ENCODE measurements around the gene TUFT1.

TUFT1 gene, protein sequence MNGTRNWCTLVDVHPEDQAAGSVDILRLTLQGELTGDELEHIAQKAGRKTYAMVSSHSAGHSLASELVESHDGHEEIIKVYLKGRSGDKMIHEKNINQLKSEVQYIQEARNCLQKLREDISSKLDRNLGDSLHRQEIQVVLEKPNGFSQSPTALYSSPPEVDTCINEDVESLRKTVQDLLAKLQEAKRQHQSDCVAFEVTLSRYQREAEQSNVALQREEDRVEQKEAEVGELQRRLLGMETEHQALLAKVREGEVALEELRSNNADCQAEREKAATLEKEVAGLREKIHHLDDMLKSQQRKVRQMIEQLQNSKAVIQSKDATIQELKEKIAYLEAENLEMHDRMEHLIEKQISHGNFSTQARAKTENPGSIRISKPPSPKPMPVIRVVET

DNA sequence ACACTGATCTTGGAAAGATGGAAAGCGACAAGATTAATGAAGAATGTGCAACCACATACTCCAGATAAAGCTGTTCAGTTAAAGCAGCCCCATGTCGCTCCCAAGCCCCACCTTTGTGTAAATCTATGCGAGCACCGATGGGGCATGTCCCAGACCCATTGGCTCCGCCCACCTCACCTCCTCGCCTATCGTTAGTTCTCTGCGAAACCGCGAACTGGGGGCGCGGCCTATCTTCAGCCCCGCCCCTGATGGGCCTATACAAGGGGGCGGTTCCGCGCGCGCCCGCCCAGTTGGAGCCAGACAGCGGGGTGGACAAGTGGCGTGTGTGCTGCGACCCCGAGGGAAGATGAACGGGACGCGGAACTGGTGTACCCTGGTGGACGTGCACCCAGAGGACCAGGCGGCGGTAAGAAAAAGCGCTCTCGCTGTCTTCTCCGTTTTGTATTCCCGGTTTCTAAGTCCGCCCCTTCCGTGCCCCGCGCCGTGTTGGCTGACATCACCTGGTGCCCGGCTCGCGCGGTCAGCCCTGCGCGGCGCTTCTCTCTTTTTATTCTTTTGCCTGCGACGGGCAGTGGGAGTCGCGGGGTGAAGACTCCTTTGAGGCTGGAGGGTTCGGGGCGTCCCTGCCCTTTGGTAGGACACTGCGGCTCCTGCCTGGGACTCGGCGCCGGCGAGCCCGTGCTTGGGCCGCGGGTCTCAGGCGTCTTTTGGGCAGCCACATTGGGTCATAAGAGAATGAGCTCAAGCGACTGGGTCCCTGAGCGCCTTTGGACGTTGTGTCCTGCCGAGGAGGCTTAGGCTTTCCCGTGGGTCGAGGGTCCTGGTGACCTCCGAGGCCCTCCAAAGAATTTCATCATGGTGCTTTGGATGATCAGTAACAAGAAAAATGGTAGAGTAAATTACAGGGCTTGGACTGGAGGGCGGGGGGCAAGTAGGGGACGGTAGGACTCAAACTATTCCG, at the start of gene TUFT1:
TSS of gene TUFT1 (plus strand) at position 289 of the 961 bp plus-strand sequence. CDS start at position 347, 58 bp downstream.
- H3K4me3 ChIP-seq (ENCODE audit: low read length), result peak within 1 kb of the TSS; percentile 84
- TF ChIP-seq, protein P1, sequence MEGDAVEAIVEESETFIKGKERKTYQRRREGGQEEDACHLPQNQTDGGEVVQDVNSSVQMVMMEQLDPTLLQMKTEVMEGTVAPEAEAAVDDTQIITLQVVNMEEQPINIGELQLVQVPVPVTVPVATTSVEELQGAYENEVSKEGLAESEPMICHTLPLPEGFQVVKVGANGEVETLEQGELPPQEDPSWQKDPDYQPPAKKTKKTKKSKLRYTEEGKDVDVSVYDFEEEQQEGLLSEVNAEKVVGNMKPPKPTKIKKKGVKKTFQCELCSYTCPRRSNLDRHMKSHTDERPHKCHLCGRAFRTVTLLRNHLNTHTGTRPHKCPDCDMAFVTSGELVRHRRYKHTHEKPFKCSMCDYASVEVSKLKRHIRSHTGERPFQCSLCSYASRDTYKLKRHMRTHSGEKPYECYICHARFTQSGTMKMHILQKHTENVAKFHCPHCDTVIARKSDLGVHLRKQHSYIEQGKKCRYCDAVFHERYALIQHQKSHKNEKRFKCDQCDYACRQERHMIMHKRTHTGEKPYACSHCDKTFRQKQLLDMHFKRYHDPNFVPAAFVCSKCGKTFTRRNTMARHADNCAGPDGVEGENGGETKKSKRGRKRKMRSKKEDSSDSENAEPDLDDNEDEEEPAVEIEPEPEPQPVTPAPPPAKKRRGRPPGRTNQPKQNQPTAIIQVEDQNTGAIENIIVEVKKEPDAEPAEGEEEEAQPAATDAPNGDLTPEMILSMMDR (conservative IDR thresholded peaks at IDR 0.05; ENCODE audit: low read length), result no peak
- DNase-seq (ENCODE audit: low read depth), result peak; percentile 83

DNA sequence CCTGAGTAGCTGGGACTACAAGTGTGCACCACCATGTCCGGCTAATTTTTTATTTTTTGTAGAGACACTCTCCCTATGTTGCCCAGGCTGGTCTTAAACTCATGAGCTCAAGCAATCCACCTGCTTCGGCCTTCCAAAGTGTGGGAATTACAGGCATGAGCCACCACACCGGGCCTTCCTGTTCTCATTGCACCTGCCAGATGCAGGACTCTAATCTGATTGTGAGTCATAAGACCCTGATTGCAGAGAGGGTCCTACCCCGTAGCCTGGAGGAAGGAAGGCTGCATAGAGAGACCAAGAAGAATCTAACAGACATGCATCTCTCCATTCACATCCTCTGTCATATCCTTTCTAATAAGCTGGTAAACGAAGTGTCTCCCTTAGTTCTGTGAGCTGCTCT, 48.5 kb upstream of the TUFT1 start:
- no peak for DNase-seq (ENCODE audit: low read depth)
- no peak overlapping the region for H3K4me3 ChIP-seq (ENCODE audit: low read length)
- TF ChIP-seq, protein P1 (conservative IDR thresholded peaks at IDR 0.05; ENCODE audit: low read length), result no peak

DNA sequence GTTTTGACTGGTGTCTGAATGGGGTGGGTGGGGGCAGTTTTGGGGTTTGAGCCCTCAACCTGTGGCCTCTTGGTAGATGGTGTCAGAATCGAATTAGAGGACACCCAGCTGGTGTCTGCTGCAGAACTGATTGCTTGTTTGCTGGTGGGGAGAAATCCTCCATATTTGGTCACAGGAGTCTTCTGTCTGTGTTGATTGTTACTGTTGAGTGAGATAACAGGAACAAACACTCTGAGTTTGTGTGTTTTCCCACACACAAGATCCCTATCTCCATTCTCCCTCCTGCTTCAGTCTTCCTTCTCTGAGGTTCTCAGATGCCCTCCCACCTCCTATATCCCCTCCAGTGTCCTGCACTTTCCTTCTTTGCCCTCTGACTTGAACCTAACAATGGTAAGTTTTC, 48.0 kb upstream of the TUFT1 start:
- no peak overlapping the region for H3K4me3 ChIP-seq (ENCODE audit: low read length)
- TF ChIP-seq, protein P1 (conservative IDR thresholded peaks at IDR 0.05; ENCODE audit: low read length), result no peak
- DNase-seq (ENCODE audit: low read depth), result no peak

DNA sequence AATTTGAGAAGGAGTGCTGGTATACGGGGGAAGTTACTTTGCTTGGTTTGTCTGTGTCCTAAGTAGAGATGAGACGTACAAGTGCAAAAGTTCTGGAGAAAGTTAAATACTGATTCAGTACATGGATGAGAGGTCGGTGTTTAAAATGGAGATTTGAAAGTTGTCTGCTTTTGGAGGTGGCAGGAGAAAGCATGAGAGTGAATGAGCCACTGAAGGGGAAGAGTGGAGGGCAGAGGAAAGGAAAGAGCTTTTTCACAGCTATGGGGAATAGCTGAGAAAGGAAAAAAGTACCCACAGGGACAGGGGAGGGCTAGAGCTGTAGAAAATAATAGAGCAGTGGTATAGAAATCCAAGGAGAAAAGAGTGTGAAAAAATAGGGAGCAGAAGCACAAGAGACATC, 47.1 kb upstream of the TUFT1 start:
- DNase-seq (ENCODE audit: low read depth), result no peak
- TF ChIP-seq, protein P1 (conservative IDR thresholded peaks at IDR 0.05; ENCODE audit: low read length), result no peak

DNA sequence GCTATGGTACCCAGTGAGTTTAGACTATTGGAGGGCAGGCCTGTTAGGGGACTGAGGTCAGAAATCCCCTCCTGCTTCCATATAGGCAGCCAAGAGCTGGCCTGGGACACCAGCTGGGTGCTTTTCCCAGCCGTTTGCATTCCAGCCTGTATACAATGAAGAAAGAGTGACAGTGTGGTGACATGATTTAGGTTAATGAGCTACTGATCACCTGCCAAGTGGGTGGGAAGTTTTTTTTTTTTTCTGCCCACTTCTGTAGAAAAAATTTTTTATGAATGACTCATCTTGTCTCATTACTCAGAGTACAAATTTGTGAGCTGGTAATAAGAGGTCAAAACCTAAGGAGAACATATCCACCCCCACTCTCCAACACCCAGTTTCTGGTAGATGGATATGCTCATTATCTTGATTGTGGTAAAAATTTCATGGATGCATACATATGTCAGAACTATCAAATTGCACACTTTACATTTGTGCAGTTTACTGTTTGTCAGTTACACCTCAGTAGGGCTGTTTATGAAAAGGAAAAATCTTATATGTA, 45.3 kb upstream of the TUFT1 start:
- TF ChIP-seq, protein P1 (conservative IDR thresholded peaks at IDR 0.05; ENCODE audit: low read length), result no peak
- DNase-seq (ENCODE audit: low read depth), result peak; percentile 79
- no peak overlapping the region for H3K4me3 ChIP-seq (ENCODE audit: low read length)

More for the DNA sequence above, 47.1 kb upstream of the TUFT1 start:
- no peak overlapping the region for H3K4me3 ChIP-seq (ENCODE audit: low read length)

DNA sequence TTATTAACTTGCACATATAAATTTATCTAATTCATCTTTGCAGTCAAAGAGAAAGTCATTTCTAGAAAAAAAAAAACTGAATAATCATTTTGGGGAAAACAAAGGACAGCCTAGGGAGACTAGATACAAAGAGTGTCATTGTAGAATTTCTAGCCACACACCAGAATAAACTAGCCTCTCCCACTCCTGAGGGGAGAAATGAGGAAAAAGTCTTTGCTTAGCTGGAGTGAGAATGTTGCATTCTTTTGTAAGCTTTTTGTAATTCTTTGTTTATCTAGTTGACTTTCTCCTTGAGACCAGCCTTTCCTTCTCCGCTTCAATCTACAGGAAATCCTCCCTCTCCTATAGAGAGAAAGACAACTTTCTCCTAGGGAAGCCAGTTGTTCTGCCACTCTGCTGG, 44.8 kb upstream of the TUFT1 start:
- no peak overlapping the region for H3K4me3 ChIP-seq (ENCODE audit: low read length)
- TF ChIP-seq, protein P1 (conservative IDR thresholded peaks at IDR 0.05; ENCODE audit: low read length), result no peak
- DNase-seq (ENCODE audit: low read depth), result no peak

Measured in AG10803 (cell line).